HepG2 (cell line): ENCODE results near the gene KCNMA1.

ENCODE experiments used
- GATAD2A ChIP-seq: IDR thresholded peaks from 2 replicates; pipeline ENCODE4 v1.6.1; 2016
- HDAC1 ChIP-seq: sonication (generic); formaldehyde crosslinking; IDR thresholded peaks from 2 replicates; pipeline ENCODE4 v1.5.1; 2020; ENCODE audit warnings: mild to moderate bottlenecking, missing genetic modification reagents
- SUZ12 ChIP-seq: fragments of 150-350 bp; IDR thresholded peaks from 2 replicates; pipeline ENCODE4 v1.6.1; 2014; ENCODE audit warnings: low read depth, low read length
- TBL1XR1 ChIP-seq: fragments of 150-350 bp; IDR thresholded peaks from 2 replicates; pipeline ENCODE4 v1.6.1; 2014; ENCODE audit warnings: borderline replicate concordance, low read length; ENCODE audit not compliant: partially characterized antibody
- ZNF713 ChIP-seq: sonication (generic); formaldehyde crosslinking; IDR thresholded peaks from 2 replicates; pipeline ENCODE4 v1.4.0; 2020; ENCODE audit warnings: mild to moderate bottlenecking, missing genetic modification reagents
- TF ChIP-seq, protein P1 (sequence below): sonication (generic); formaldehyde crosslinking; IDR thresholded peaks from 2 replicates; pipeline ENCODE4 v1.8.1; 2023; ENCODE audit warnings: missing genetic modification reagents, inconsistent platforms, borderline replicate concordance

DNA sequence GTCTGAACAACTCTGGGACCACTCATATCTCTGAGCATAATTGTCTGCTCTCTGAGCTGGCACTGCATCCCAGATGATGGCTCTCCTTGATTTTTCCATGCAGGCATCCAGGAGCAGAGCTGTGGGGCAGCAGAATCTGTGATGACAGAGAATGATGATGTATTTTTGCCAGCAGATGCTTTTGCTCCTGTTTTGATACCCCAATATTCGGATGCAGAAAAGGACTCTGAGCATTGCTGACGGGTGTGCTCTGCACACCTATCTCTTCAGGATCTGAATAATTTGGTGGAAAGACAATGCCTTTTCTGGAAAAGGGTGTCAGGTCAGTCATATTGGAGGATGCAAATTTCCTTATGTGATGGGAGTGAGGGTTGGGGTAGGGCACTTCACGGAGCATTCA, 735.9 kb downstream of the KCNMA1 start:
- no peak for TF ChIP-seq GATAD2A
- no peak for TF ChIP-seq SUZ12
- TF ChIP-seq ZNF713 = no peak
- TF ChIP-seq, protein P1, sequence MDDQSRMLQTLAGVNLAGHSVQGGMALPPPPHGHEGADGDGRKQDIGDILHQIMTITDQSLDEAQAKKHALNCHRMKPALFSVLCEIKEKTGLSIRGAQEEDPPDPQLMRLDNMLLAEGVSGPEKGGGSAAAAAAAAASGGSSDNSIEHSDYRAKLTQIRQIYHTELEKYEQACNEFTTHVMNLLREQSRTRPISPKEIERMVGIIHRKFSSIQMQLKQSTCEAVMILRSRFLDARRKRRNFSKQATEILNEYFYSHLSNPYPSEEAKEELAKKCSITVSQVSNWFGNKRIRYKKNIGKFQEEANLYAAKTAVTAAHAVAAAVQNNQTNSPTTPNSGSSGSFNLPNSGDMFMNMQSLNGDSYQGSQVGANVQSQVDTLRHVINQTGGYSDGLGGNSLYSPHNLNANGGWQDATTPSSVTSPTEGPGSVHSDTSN (CRISPR knock-in tag) = no peak
- TF ChIP-seq HDAC1 (CRISPR knock-in tag) = no peak
- TF ChIP-seq TBL1XR1 = no peak
